H1 (cell line): ENCODE data around the gene COA3. TPM values are rescaled to one million over a fixed set of nuclear protein-coding genes. Genes with fewer than 3 reads are reported as not detected.

Experiments
- CTCF ChIA-PET: fragments of 300-600 bp; sonication (Branson Sonifier 250); formaldehyde crosslinking; loops from one replicate; lab custom pipeline; 2021; ENCODE audit not compliant: partially characterized antibody; lab: Charles Lee
- POLR2A ChIA-PET: fragments of 300-600 bp; sonication (Branson Sonifier 250); formaldehyde crosslinking; loops from one replicate; lab custom pipeline; 2021; ENCODE audit warnings: inconsistent platforms; ENCODE audit not compliant: partially characterized antibody; lab: Charles Lee
- DNase-seq, 2 experiments: peaks; one replicate each; pipeline versions ENCODE4 v3.0.0 to v3.0.0-alpha.2; 2010 to 2022; ENCODE audit warnings: low spot score in 2 of 2, low read depth in 1 of 2, mixed read lengths in 1 of 2
- FAIRE-seq: peaks from 2 replicates; lab custom pipeline; 2011; peaks lifted over from hg19 to GRCh38; lab: Jason Lieb, UNC
- H2AFZ ChIP-seq: 2 replicates; pipeline ENCODE4 v1.8.1; 2012; ENCODE audit warnings: low read length, inconsistent platforms
- H2AK5ac ChIP-seq: 2 replicates; pipeline ENCODE4 v1.6.1; 2013; ENCODE audit warnings: low read depth, low read length
- H2BK120ac ChIP-seq: replicated peaks from 2 replicates; pipeline ENCODE3; 2013; ENCODE audit warnings: low read depth, low read length, inconsistent platforms
- H2BK12ac ChIP-seq: 2 replicates; pipeline ENCODE4 v1.6.1; 2013; ENCODE audit warnings: low read depth, low read length
- H2BK15ac ChIP-seq: 2 replicates; pipeline ENCODE4 v1.6.1; 2013; ENCODE audit warnings: low read length
- H2BK20ac ChIP-seq: 2 replicates; pipeline ENCODE4 v1.6.1; 2013; ENCODE audit warnings: low read length
- H2BK5ac ChIP-seq: 2 replicates; pipeline ENCODE4 v1.6.1; 2013; ENCODE audit warnings: low read depth, low read length
- H3K14ac ChIP-seq: 2 replicates; pipeline ENCODE4 v1.6.1; 2013; ENCODE audit warnings: inconsistent platforms; ENCODE audit not compliant: insufficient read length
- H3K18ac ChIP-seq: 2 replicates; pipeline ENCODE4 v1.6.1; 2013; ENCODE audit warnings: low read length; ENCODE audit errors: extremely low read depth
- H3K23ac ChIP-seq: 2 replicates; pipeline ENCODE4 v1.6.1; 2013; ENCODE audit warnings: inconsistent platforms; ENCODE audit not compliant: insufficient read length
- H3K23me2 ChIP-seq: 2 replicates; pipeline ENCODE4 v1.6.1; 2013; ENCODE audit warnings: low read depth, low read length
- H3K27ac ChIP-seq: 2 replicates; pipeline ENCODE4 v1.6.1; 2011; ENCODE audit warnings: low read depth, low read length, inconsistent platforms
- H3K27me3 ChIP-seq, 4 experiments: replicated peaks in 1 of 4; 1 replicate in 1 of 4; 2 replicates in 3 of 4; pipeline versions ENCODE4 v1.6.1 to v1.8.1; 2011 to 2013; ENCODE audit warnings: low read length in 3 of 4, mild to moderate bottlenecking in 3 of 4, inconsistent platforms in 2 of 4, mixed read lengths in 2 of 4, moderate library complexity in 1 of 4; ENCODE audit not compliant: control insufficient read depth in 3 of 4, insufficient read depth in 3 of 4; ENCODE audit errors: extremely low read depth in 1 of 4
- H3K36me3 ChIP-seq, 4 experiments: 2 replicates each; pipeline versions ENCODE4 v1.6.1 to v1.8.1; 2011 to 2013; ENCODE audit warnings: mild to moderate bottlenecking in 4 of 4, low read length in 3 of 4, moderate library complexity in 2 of 4, control low read depth in 1 of 4, inconsistent platforms in 1 of 4; ENCODE audit not compliant: insufficient read depth in 4 of 4, control insufficient read depth in 2 of 4
- H3K4ac ChIP-seq: replicated peaks from 2 replicates; pipeline ENCODE3; 2013; ENCODE audit warnings: low read length, low read depth, mixed read lengths, inconsistent platforms; ENCODE audit not compliant: insufficient read length
- H3K4me1 ChIP-seq, 4 experiments: replicated peaks in 1 of 4; 1 replicate in 1 of 4; 2 replicates in 3 of 4; pipeline versions ENCODE4 v1.6.1 to v1.8.1; 2011 to 2013; ENCODE audit warnings: low read length in 3 of 4, inconsistent platforms in 2 of 4, mixed read lengths in 1 of 4; ENCODE audit not compliant: insufficient read depth in 4 of 4, control insufficient read depth in 3 of 4
- H3K4me2 ChIP-seq, 2 experiments: 2 replicates each; pipeline versions ENCODE4 v1.6.1 to v1.8.1; 2011 to 2013; ENCODE audit warnings: low read depth in 2 of 2, low read length in 2 of 2, control low read depth in 1 of 2, inconsistent platforms in 1 of 2, mild to moderate bottlenecking in 1 of 2; ENCODE audit not compliant: insufficient read depth in 1 of 2
- H3K4me3 ChIP-seq, 4 experiments: fragments of 200-600, 300-600 bp in 1 of 4; sonication (generic), shearing (Covaris generic), sonication (Bioruptor Twin) in 1 of 4; 2 replicates each; pipeline versions ENCODE4 v1.5.1 to v1.8.1; 2011 to 2016; ENCODE audit warnings: low read length in 4 of 4, low read depth in 3 of 4, control low read depth in 2 of 4, inconsistent platforms in 2 of 4, mild to moderate bottlenecking in 2 of 4, mixed read lengths in 1 of 4, moderate library complexity in 1 of 4; ENCODE audit not compliant: insufficient read depth in 2 of 4; ENCODE audit errors: extremely low read depth in 1 of 4
- H3K56ac ChIP-seq: replicated peaks from 2 replicates; pipeline ENCODE3; 2013; ENCODE audit warnings: low read depth, mild to moderate bottlenecking, mixed read lengths, low read length, inconsistent platforms; ENCODE audit not compliant: insufficient read length
- H3K79me1 ChIP-seq: 2 replicates; pipeline ENCODE4 v1.6.1; 2013; ENCODE audit warnings: low read depth, low read length, control low read depth
- H3K79me2 ChIP-seq, 2 experiments: 2 replicates each; pipeline versions ENCODE4 v1.6.1 to v1.8.1; 2012 to 2013; ENCODE audit warnings: low read length in 2 of 2, mild to moderate bottlenecking in 2 of 2, inconsistent platforms in 1 of 2; ENCODE audit not compliant: insufficient read depth in 2 of 2, control insufficient read depth in 1 of 2
- H3K9ac ChIP-seq, 4 experiments: replicated peaks in 1 of 4; 1 replicate in 1 of 4; 2 replicates in 3 of 4; pipeline versions ENCODE4 v1.6.1 to v1.8.1; 2011 to 2013; ENCODE audit warnings: low read depth in 3 of 4, low read length in 3 of 4, control low read depth in 2 of 4, mild to moderate bottlenecking in 2 of 4, moderate library complexity in 2 of 4, inconsistent platforms in 1 of 4; ENCODE audit errors: extremely low read depth in 1 of 4
- H3K9me3 ChIP-seq, 2 experiments: 2 replicates each; pipeline versions ENCODE4 v1.6.1 to v1.8.1; 2012 to 2013; ENCODE audit warnings: mild to moderate bottlenecking in 2 of 2, moderate library complexity in 2 of 2, control low read depth in 1 of 2, inconsistent platforms in 1 of 2, low read depth in 1 of 2, low read length in 1 of 2, mixed read lengths in 1 of 2; ENCODE audit not compliant: insufficient read depth in 2 of 2
- H4K20me1 ChIP-seq, 2 experiments: replicated peaks in 1 of 2; 2 replicates each; pipeline versions ENCODE3 to v1.8.1; 2011 to 2013; ENCODE audit warnings: inconsistent platforms in 2 of 2, low read length in 2 of 2, mild to moderate bottlenecking in 1 of 2; ENCODE audit not compliant: insufficient read depth in 2 of 2, control insufficient read depth in 1 of 2
- H4K5ac ChIP-seq: 2 replicates; pipeline ENCODE4 v1.6.1; 2013; ENCODE audit warnings: low read length, low read depth, mixed read lengths, inconsistent platforms; ENCODE audit not compliant: insufficient read length
- H4K8ac ChIP-seq: 2 replicates; pipeline ENCODE4 v1.8.0; 2013; ENCODE audit warnings: mild to moderate bottlenecking, moderate library complexity, low read length, inconsistent platforms; ENCODE audit not compliant: insufficient read depth; ENCODE audit errors: extremely low read depth
- H4K91ac ChIP-seq: replicated peaks from 2 replicates; pipeline ENCODE3; 2013; ENCODE audit warnings: low read length, mixed read lengths, inconsistent platforms; ENCODE audit not compliant: insufficient read length
- CHD1 ChIP-seq: IDR thresholded peaks from 2 replicates; pipeline ENCODE4 v1.6.1; 2012; ENCODE audit warnings: low read depth, low read length, improper control_type of control experiment
- CTCF ChIP-seq, 3 experiments: IDR thresholded peaks; 1 replicate in 2 of 3; 2 replicates in 1 of 3; pipeline versions ENCODE4 v1.5.1 to v1.6.1; 2011; ENCODE audit warnings: low read length in 3 of 3, mild to moderate bottlenecking in 3 of 3, inconsistent platforms in 2 of 3, low read depth in 1 of 3, moderate library complexity in 1 of 3; ENCODE audit not compliant: insufficient read depth in 1 of 3; ENCODE audit errors: control extremely low read depth in 1 of 3
- EZH2 ChIP-seq: fragments of 200-600 bp; sonication (generic); IDR thresholded peaks from 2 replicates; pipeline ENCODE4 v1.7.1; 2012; ENCODE audit warnings: low read depth, mild to moderate bottlenecking, moderate library complexity, low read length, inconsistent platforms; ENCODE audit not compliant: severe bottlenecking
- RXRA ChIP-seq: IDR thresholded peaks from 2 replicates; pipeline ENCODE4 v1.6.1; 2011; ENCODE audit warnings: low read depth, mild to moderate bottlenecking, low read length, moderate library complexity; ENCODE audit not compliant: insufficient read depth
- SRF ChIP-seq: IDR thresholded peaks from 2 replicates; pipeline ENCODE4 v1.6.1; 2011; ENCODE audit warnings: mild to moderate bottlenecking, low read depth, low read length, moderate library complexity
- TCF12 ChIP-seq: IDR thresholded peaks from 2 replicates; pipeline ENCODE4 v1.6.1; 2011; ENCODE audit warnings: low read depth, mild to moderate bottlenecking, low read length
- YY1 ChIP-seq: IDR thresholded peaks from 2 replicates; pipeline ENCODE4 v1.6.1; 2011; ENCODE audit warnings: low read depth, mild to moderate bottlenecking, low read length
- WGBS, 2 experiments: shearing (Covaris generic) in 1 of 2; methylation state at CpG; one replicate each; pipeline versions ENCODE4 v1.1.6 to v1.1.7; 2013 to 2015; ENCODE audit warnings: low lambda C conversion rate in 2 of 2, mixed read lengths in 2 of 2, inconsistent platforms in 1 of 2, low coverage in 1 of 2, missing lambda C conversion rate in 1 of 2; ENCODE audit not compliant: insufficient replicate concordance in 2 of 2, insufficient coverage in 1 of 2, insufficient read length in 1 of 2; ENCODE audit errors: extremely low coverage in 1 of 2, missing lambda C conversion rate in 1 of 2; 5-methylcytosine and 5-hydroxymethylcytosine counted together
- polyA plus RNA-seq, 7 experiments: library from polyadenylated mRNA; depleted of rRNA in 3 of 7; stranded (reverse) in 5 of 7; unstranded in 2 of 7; fragments of >200 nt in 5 of 7; fragments of 200-250 nt in 2 of 7; gene quantifications; 1 replicate in 5 of 7; 2 replicates in 1 of 7; 4 replicates in 1 of 7; pipeline versions ENCODE4 v1.2.1 to v1.2.3, GENCODE V29; 2011 to 2013; ENCODE audit warnings: missing spikeins in 2 of 7, mixed read lengths in 2 of 7
- total RNA-seq: library from RNA; stranded (reverse); fragmentation: NEBNext Ultra II Directional; extraction: Animal tissue kit (Norgen Biotek cat#: 25700); gene quantifications from 2 replicates; pipeline ENCODE4 v1.2.1, GENCODE V29; 2021

Gene COA3
- total and polyA plus RNA-seq, 2 of the 8 experiments (the other 6 are each of a cell fraction or from before 2014, with no cell fraction given): 68.4 to 143 TPM

- no peak overlapping the region for H3K4me3 ChIP-seq
- peak overlapping the region; percentile 50; the same call in 1 of the 2 replicates for H2BK12ac ChIP-seq
- H3K23ac ChIP-seq: no peak overlapping the region
- H4K5ac ChIP-seq: no peak overlapping the region
- H3K18ac ChIP-seq: no peak overlapping the region
- FAIRE-seq: no peak
- POLR2A ChIA-PET: interaction anchor here (0.5 to 3.8 kb wide), 7 partner anchors 9 to 238 kb away, joined by 3 to 17 read pairs (median 5); partner anchors contain the start of genes CNTD1, COA3 and VPS25
- no peak overlapping the region for H3K9ac ChIP-seq
- no peak overlapping the region; a peak in 1 of 4 replicates for H3K4me2 ChIP-seq
- no peak for DNase-seq
- no peak overlapping the region for H2AK5ac ChIP-seq
- no peak overlapping the region for H3K4ac ChIP-seq
- peaks cover 11% of the 10 kb centered on the region for H3K23me2 ChIP-seq
- CTCF ChIA-PET: interaction anchor here (1.0 to 1.5 kb wide), 4 partner anchors 19 to 110 kb away, joined by 3 to 5 read pairs (median 3); no protein-coding TSS in a partner anchor
- no peak overlapping the region for H3K14ac ChIP-seq
- H3K79me2 ChIP-seq: no peaks in the 10 kb centered on the region
- H3K27me3 ChIP-seq: peaks cover 6 to 23% (median 19%) of the 10 kb centered on the region in 4 experiments
- TF ChIP-seq CTCF (IDR thresholded peaks at IDR 0.05; ENCODE audit: control extremely low read depth in 1 of 3, insufficient read depth in 1 of 3, low read depth in 1 of 3, low read length in 3 of 3): no peak
- TF ChIP-seq RXRA: no peak
- TF ChIP-seq SRF: no peak
- no peak for TF ChIP-seq TCF12
- no peak for TF ChIP-seq CHD1
- TF ChIP-seq EZH2: no peak
- no peak for TF ChIP-seq YY1
- WGBS, 2 experiments: 81% methylated on average over 22 of the region's 29 CpGs; no CpG with 5 or more reads in 1 of the 2 experiments
- H2AFZ ChIP-seq: no peak overlapping the region
- H3K79me1 ChIP-seq: no peaks in the 10 kb centered on the region
- H4K8ac ChIP-seq: peak overlapping the region; percentile 57; the same call in 1 of the 2 replicates
- no peak overlapping the region for H3K27ac ChIP-seq
- no peaks in the 10 kb centered on the region for H4K20me1 ChIP-seq
- no peak overlapping the region for H2BK120ac ChIP-seq
- H3K4me1 ChIP-seq: peaks cover 0 to 14% (median 8%) of the 10 kb centered on the region in 4 experiments; a peak in 6 of 7 replicates
- no peaks in the 10 kb centered on the region for H3K9me3 ChIP-seq
- H2BK15ac ChIP-seq: 0 out of 2 replicates have a peak overlapping the region, but pooled peaks have one; percentile 61
- no peak overlapping the region for H2BK20ac ChIP-seq
- H4K91ac ChIP-seq: no peak overlapping the region
- no peak overlapping the region for H2BK5ac ChIP-seq
- peaks cover 5 to 13% (median 9%) of the 10 kb centered on the region in 4 experiments; a peak in 6 of 8 replicates for H3K36me3 ChIP-seq
- no peak overlapping the region for H3K56ac ChIP-seq
Measured at GRCh38 chr17:42782166-42783061, 16.1 kb downstream of the COA3 start.
